Mesenchymal stem cell (in vitro differentiated cells and primary cell): ENCODE results near the gene FCRL3.

Source experiments
- DNase-seq: peaks from one replicate; pipeline ENCODE4 v3.0.0-alpha.2; 2013
- H2AFZ ChIP-seq: one replicate; pipeline ENCODE4 v1.6.1; 2013; ENCODE audit warnings: low read depth, mild to moderate bottlenecking, control low read depth, inconsistent platforms, low read length, moderate library complexity
- H2AK5ac ChIP-seq: 2 replicates; pipeline ENCODE4 v1.6.1; 2013; ENCODE audit warnings: low read length, moderate library complexity, mild to moderate bottlenecking, inconsistent platforms; ENCODE audit not compliant: severe bottlenecking
- H2BK120ac ChIP-seq: one replicate; pipeline ENCODE4 v1.6.1; 2013; ENCODE audit warnings: low read depth, mild to moderate bottlenecking, inconsistent platforms, low read length, moderate library complexity
- H2BK12ac ChIP-seq, 2 experiments: one replicate each; pipeline ENCODE4 v1.6.1; 2013; ENCODE audit warnings: inconsistent platforms in 2 of 2, low read length in 2 of 2, mild to moderate bottlenecking in 2 of 2, moderate library complexity in 2 of 2, control low read depth in 1 of 2
- H2BK15ac ChIP-seq: one replicate; pipeline ENCODE4 v1.6.1; 2013; ENCODE audit warnings: mild to moderate bottlenecking, low read depth, inconsistent platforms; ENCODE audit not compliant: poor library complexity, severe bottlenecking
- H2BK5ac ChIP-seq: 2 replicates; pipeline ENCODE4 v1.6.1; 2013; ENCODE audit warnings: low read depth, mild to moderate bottlenecking, low read length, control low read depth, inconsistent platforms; ENCODE audit not compliant: poor library complexity, severe bottlenecking
- H3K14ac ChIP-seq, 2 experiments: one replicate each; pipeline ENCODE4 v1.6.1; 2013; ENCODE audit warnings: inconsistent platforms in 2 of 2, low read length in 2 of 2, control low read depth in 1 of 2, mild to moderate bottlenecking in 1 of 2, moderate library complexity in 1 of 2
- H3K18ac ChIP-seq, 2 experiments: one replicate each; pipeline ENCODE4 v1.6.1; 2013; ENCODE audit warnings: inconsistent platforms in 2 of 2, low read length in 2 of 2, control low read depth in 1 of 2, low read depth in 1 of 2, mild to moderate bottlenecking in 1 of 2
- H3K23ac ChIP-seq, 2 experiments: one replicate each; pipeline ENCODE4 v1.6.1; 2013; ENCODE audit warnings: inconsistent platforms in 2 of 2, low read length in 2 of 2, mild to moderate bottlenecking in 2 of 2, moderate library complexity in 2 of 2, control low read depth in 1 of 2
- H3K27ac ChIP-seq: 2 replicates; pipeline ENCODE4 v1.5.1; 2013; ENCODE audit warnings: mild to moderate bottlenecking, moderate library complexity, low read length, control low read depth, inconsistent platforms; ENCODE audit not compliant: poor library complexity, severe bottlenecking
- H3K27me3 ChIP-seq, 2 experiments: 2 replicates each; pipeline versions ENCODE4 v1.6.1 to v1.7.0; 2013; ENCODE audit warnings: low read length in 2 of 2, mild to moderate bottlenecking in 2 of 2, moderate library complexity in 2 of 2, control low read depth in 1 of 2, inconsistent platforms in 1 of 2; ENCODE audit not compliant: control insufficient read depth in 1 of 2, insufficient read depth in 1 of 2
- H3K36me3 ChIP-seq, 2 experiments: 2 replicates each; pipeline versions ENCODE4 v1.6.1 to v1.7.0; 2013; ENCODE audit warnings: low read length in 2 of 2, control low read depth in 1 of 2, inconsistent platforms in 1 of 2, low read depth in 1 of 2, mild to moderate bottlenecking in 1 of 2; ENCODE audit not compliant: insufficient read depth in 2 of 2, control insufficient read depth in 1 of 2
- H3K4ac ChIP-seq, 2 experiments: one replicate each; pipeline ENCODE4 v1.6.1; 2013; ENCODE audit warnings: inconsistent platforms in 2 of 2, low read length in 2 of 2, mild to moderate bottlenecking in 2 of 2, moderate library complexity in 2 of 2, control low read depth in 1 of 2, low read depth in 1 of 2
- H3K4me1 ChIP-seq: 2 replicates; pipeline ENCODE4 v1.6.1; 2013; ENCODE audit warnings: low read depth, low read length, control low read depth; ENCODE audit not compliant: control insufficient read depth, insufficient read depth
- H3K4me2 ChIP-seq: 2 replicates; pipeline ENCODE4 v1.6.1; 2013; ENCODE audit warnings: low read length, mild to moderate bottlenecking, inconsistent platforms; ENCODE audit not compliant: poor library complexity, severe bottlenecking
- H3K4me3 ChIP-seq, 2 experiments: 2 replicates each; pipeline versions ENCODE4 v1.5.1 to v1.7.0; 2013; ENCODE audit warnings: low read length in 2 of 2, mild to moderate bottlenecking in 2 of 2, control low read depth in 1 of 2, low read depth in 1 of 2; ENCODE audit not compliant: insufficient read depth in 1 of 2
- H3K79me1 ChIP-seq: replicated peaks from 2 replicates; pipeline ENCODE4 v1.6.1; 2013; ENCODE audit warnings: mild to moderate bottlenecking, control low read depth, low read length, inconsistent platforms; ENCODE audit not compliant: poor library complexity, severe bottlenecking
- H3K9ac ChIP-seq: 2 replicates; pipeline ENCODE4 v1.7.0; 2013; ENCODE audit warnings: mild to moderate bottlenecking, low read length, moderate library complexity
- H3K9me3 ChIP-seq: 2 replicates; pipeline ENCODE4 v1.7.0; 2013; ENCODE audit warnings: mild to moderate bottlenecking, low read length; ENCODE audit not compliant: control insufficient read depth
- H4K8ac ChIP-seq: one replicate; pipeline ENCODE4 v1.6.1; 2013; ENCODE audit warnings: inconsistent platforms, mild to moderate bottlenecking, low read length, moderate library complexity
- H4K91ac ChIP-seq: one replicate; pipeline ENCODE4 v1.6.1; 2013; ENCODE audit warnings: mild to moderate bottlenecking, low read length, inconsistent platforms
- WGBS: methylation state at CpG from one replicate; pipeline ENCODE4 v1.1.7; 2013; ENCODE audit warnings: mixed read lengths; 5-methylcytosine and 5-hydroxymethylcytosine counted together

Gene FCRL3

GRCh38 chr1:157682710-157683437, 17.7 kb downstream of the FCRL3 start:
- H4K91ac ChIP-seq: no peak overlapping the region
- no CpG with 5 or more reads among the region's 5 CpGs for WGBS
- no peak overlapping the region for H2AK5ac ChIP-seq
- no peak overlapping the region for H3K4me2 ChIP-seq
- no peak for DNase-seq
- no peak overlapping the region for H3K4ac ChIP-seq
- H2BK15ac ChIP-seq: no peak overlapping the region
- no peak overlapping the region for H2BK5ac ChIP-seq
- H3K36me3 ChIP-seq: no peaks in the 10 kb centered on the region
- H2BK12ac ChIP-seq: no peak overlapping the region
- no peaks in the 10 kb centered on the region for H3K4me1 ChIP-seq
- no peaks in the 10 kb centered on the region for H3K79me1 ChIP-seq
- H3K18ac ChIP-seq: no peak overlapping the region
- no peak overlapping the region for H2BK120ac ChIP-seq
- no peak overlapping the region for H3K23ac ChIP-seq
- H2AFZ ChIP-seq: no peak overlapping the region
- no peaks in the 10 kb centered on the region for H3K27me3 ChIP-seq
- H3K4me3 ChIP-seq: no peak overlapping the region
- no peak overlapping the region for H3K9ac ChIP-seq
- H3K9me3 ChIP-seq: no peaks in the 10 kb centered on the region
- no peak overlapping the region for H3K27ac ChIP-seq
- no peak overlapping the region for H4K8ac ChIP-seq
- no peak overlapping the region for H3K14ac ChIP-seq

- no peaks in the 10 kb centered on the region for H3K27me3 ChIP-seq
- no peaks in the 10 kb centered on the region for H3K36me3 ChIP-seq
- H3K27ac ChIP-seq: no peak overlapping the region
- H2AK5ac ChIP-seq: no peak overlapping the region
- no peak overlapping the region for H3K9ac ChIP-seq
- H4K8ac ChIP-seq: no peak overlapping the region
- H3K18ac ChIP-seq: no peak overlapping the region
- no peak overlapping the region for H3K14ac ChIP-seq
- no peak overlapping the region for H2BK15ac ChIP-seq
- no peak overlapping the region for H2BK12ac ChIP-seq
- H3K23ac ChIP-seq: no peak overlapping the region
- H3K9me3 ChIP-seq: peaks cover 6% of the 10 kb centered on the region
- 77% methylated on average over 3 of the region's 4 CpGs for WGBS
- no peak overlapping the region for H3K4me3 ChIP-seq
- DNase-seq: no peak
- no peak overlapping the region for H2BK5ac ChIP-seq
- H3K4me1 ChIP-seq: no peaks in the 10 kb centered on the region
- H2BK120ac ChIP-seq: no peak overlapping the region
- H3K4ac ChIP-seq: no peak overlapping the region
- H4K91ac ChIP-seq: no peak overlapping the region
- no peak overlapping the region for H2AFZ ChIP-seq
- no peak overlapping the region for H3K4me2 ChIP-seq
- no peaks in the 10 kb centered on the region for H3K79me1 ChIP-seq
Measured at GRCh38 chr1:157678721-157679120, 21.8 kb downstream of the FCRL3 start.

- no CpG with 5 or more reads among the region's 1 CpG for WGBS
- H3K79me1 ChIP-seq: no peaks in the 10 kb centered on the region
- no peak overlapping the region for H2BK5ac ChIP-seq
Measured at GRCh38 chr1:157673008-157673407, 27.6 kb downstream of the FCRL3 start.

GRCh38 chr1:157671895-157672294, 28.7 kb downstream of the FCRL3 start:
- H4K8ac ChIP-seq: no peak overlapping the region
- no peak overlapping the region for H2AFZ ChIP-seq
- H3K9me3 ChIP-seq: peaks cover 25% of the 10 kb centered on the region
- no peak overlapping the region for H3K14ac ChIP-seq
- no peak for DNase-seq
- H3K4me1 ChIP-seq: no peaks in the 10 kb centered on the region
- H3K9ac ChIP-seq: no peak overlapping the region
- H3K79me1 ChIP-seq: no peaks in the 10 kb centered on the region
- H2BK5ac ChIP-seq: no peak overlapping the region
- no peak overlapping the region for H3K23ac ChIP-seq
- no peak overlapping the region for H2BK12ac ChIP-seq
- no peaks in the 10 kb centered on the region for H3K36me3 ChIP-seq
- H3K4me2 ChIP-seq: no peak overlapping the region
- H3K18ac ChIP-seq: no peak overlapping the region
- no peak overlapping the region for H3K27ac ChIP-seq
- H3K4me3 ChIP-seq: no peak overlapping the region
- H2BK120ac ChIP-seq: no peak overlapping the region
- no peaks in the 10 kb centered on the region for H3K27me3 ChIP-seq
- no peak overlapping the region for H4K91ac ChIP-seq
- H2BK15ac ChIP-seq: no peak overlapping the region
- no peak overlapping the region for H3K4ac ChIP-seq
- no peak overlapping the region for H2AK5ac ChIP-seq

More at GRCh38 chr1:157673008-157673407, 27.6 kb downstream of the FCRL3 start:
- H3K4me3 ChIP-seq: no peak overlapping the region
- no peak overlapping the region for H2BK12ac ChIP-seq
- H2AK5ac ChIP-seq: no peak overlapping the region
- no peak overlapping the region for H4K91ac ChIP-seq
- no peak overlapping the region for H3K18ac ChIP-seq
- peaks cover 21% of the 10 kb centered on the region for H3K9me3 ChIP-seq
- H3K23ac ChIP-seq: no peak overlapping the region
- H3K4me1 ChIP-seq: no peaks in the 10 kb centered on the region
- H2BK15ac ChIP-seq: no peak overlapping the region
- no peak overlapping the region for H3K4ac ChIP-seq
- no peak for DNase-seq
- no peak overlapping the region for H2BK120ac ChIP-seq
- H3K27ac ChIP-seq: no peak overlapping the region
- no peak overlapping the region for H4K8ac ChIP-seq
- H3K36me3 ChIP-seq: no peaks in the 10 kb centered on the region
- no peak overlapping the region for H2AFZ ChIP-seq
- no peak overlapping the region for H3K4me2 ChIP-seq
- H3K27me3 ChIP-seq: no peaks in the 10 kb centered on the region
- H3K9ac ChIP-seq: no peak overlapping the region
- no peak overlapping the region for H3K14ac ChIP-seq
